KMS-11 (cell line): ENCODE data around the gene PLA2G2C.
"Not testable (repeated sequence)": the region's sequence is repeated elsewhere in the genome, so short reads cannot be mapped to it uniquely, and the experiment has no call there.

ENCODE experiments used
- H2AFZ ChIP-seq: fragments of 200-600 bp; sonication (generic); 2 replicates; pipeline ENCODE4 v1.6.1; 2016; ENCODE audit warnings: antibody characterized with exemption, mixed run types, low read depth
- H3K27ac ChIP-seq: fragments of 200-600 bp; sonication (generic); 2 replicates; pipeline ENCODE4 v1.6.1; 2016; ENCODE audit warnings: mild to moderate bottlenecking, mixed run types
- H3K27me3 ChIP-seq: fragments of 200-600 bp; sonication (generic); 2 replicates; pipeline ENCODE4 v1.6.1; 2017; ENCODE audit warnings: mild to moderate bottlenecking, low read depth, mixed run types, moderate library complexity; ENCODE audit not compliant: insufficient read depth
- H3K36me3 ChIP-seq: fragments of 200-600 bp; sonication (generic); 2 replicates; pipeline ENCODE4 v1.6.1; 2017; ENCODE audit warnings: mild to moderate bottlenecking, mixed run types; ENCODE audit not compliant: insufficient read depth
- H3K4me1 ChIP-seq: fragments of 200-600 bp; sonication (generic); 2 replicates; pipeline ENCODE4 v1.6.1; 2016; ENCODE audit warnings: mild to moderate bottlenecking, low read depth, mixed run types; ENCODE audit not compliant: poor library complexity, severe bottlenecking
- H3K4me2 ChIP-seq: fragments of 200-600 bp; sonication (generic); 2 replicates; pipeline ENCODE4 v1.7.0; 2016; ENCODE audit warnings: mild to moderate bottlenecking, mixed run types
- H3K4me3 ChIP-seq: fragments of 200-600 bp; sonication (generic); IDR thresholded peaks from 2 replicates; pipeline ENCODE4 v1.6.1; 2017; ENCODE audit warnings: low read depth, low read length, mixed read lengths; ENCODE audit not compliant: insufficient read depth
- H3K79me2 ChIP-seq: fragments of 200-600 bp; sonication (generic); 2 replicates; pipeline ENCODE4 v1.6.1; 2016; ENCODE audit warnings: low read depth, mixed run types; ENCODE audit not compliant: insufficient read depth
- H3K9ac ChIP-seq: fragments of 200-600 bp; sonication (generic); 2 replicates; pipeline ENCODE4 v1.6.1; 2016; ENCODE audit warnings: mild to moderate bottlenecking, mixed run types
- H4K20me1 ChIP-seq: fragments of 200-600 bp; sonication (generic); 2 replicates; pipeline ENCODE4 v1.6.1; 2016; ENCODE audit warnings: mild to moderate bottlenecking, mixed run types; ENCODE audit not compliant: insufficient read depth
- CTCF ChIP-seq: fragments of 200-600 bp; sonication (generic); conservative IDR thresholded peaks from 2 replicates; pipeline ENCODE4 v1.6.1; 2017; ENCODE audit warnings: low read depth, mild to moderate bottlenecking, antibody characterized with exemption, low read length, moderate library complexity, mixed read lengths

Gene PLA2G2C

DNA sequence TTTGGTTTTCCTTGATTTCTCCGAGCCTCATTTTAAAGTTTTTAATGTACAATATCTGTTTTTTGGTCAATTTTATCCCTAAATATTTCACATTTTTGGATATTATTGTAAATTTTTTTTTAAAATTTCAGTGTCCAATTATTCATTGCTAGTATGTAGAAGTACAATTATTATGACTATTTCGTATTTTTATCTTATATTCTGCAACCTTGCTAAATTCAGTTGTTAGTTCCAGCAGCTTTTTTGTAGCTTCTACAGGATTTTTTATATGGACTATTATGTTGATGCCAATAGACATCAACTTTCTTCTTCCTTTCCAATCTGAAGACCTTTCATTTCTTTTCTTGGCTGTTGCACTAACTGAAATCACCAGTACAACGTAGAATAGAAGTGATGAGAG, 51.3 kb downstream of the PLA2G2C start:
- no peaks in the 10 kb centered on the region for H3K79me2 ChIP-seq
- peaks cover 7% of the 10 kb centered on the region for H3K27me3 ChIP-seq
- no peak overlapping the region for H3K9ac ChIP-seq
- no peak overlapping the region for H3K27ac ChIP-seq
- no peaks in the 10 kb centered on the region for H3K36me3 ChIP-seq
- no peak for TF ChIP-seq CTCF
- H3K4me3 ChIP-seq, result no peak overlapping the region
- H3K4me2 ChIP-seq, result no peak overlapping the region
- H3K4me1 ChIP-seq, result no peaks in the 10 kb centered on the region
- no peak overlapping the region for H2AFZ ChIP-seq
- H4K20me1 ChIP-seq, result no peaks in the 10 kb centered on the region

- H3K27me3 ChIP-seq, H3K27ac ChIP-seq, H3K79me2 ChIP-seq, H3K9ac ChIP-seq, H4K20me1 ChIP-seq, H3K36me3 ChIP-seq, H3K4me1 ChIP-seq, H3K4me2 ChIP-seq, H2AFZ ChIP-seq, H3K4me3 ChIP-seq: not testable (repeated sequence)
Observed at GRCh38 chr1:20130518-20130917, 55.8 kb downstream of the PLA2G2C start.

GRCh38 chr1:20126806-20127440, 59.4 kb downstream of the PLA2G2C start:
- Histone ChIP-seq H3K79me2 (no peaks in the 10 kb centered on the region), H3K27ac (no peak overlapping the region), H3K27me3 (peaks cover 19% of the 10 kb centered on the region; the same call in 1 of the 2 replicates), H3K9ac (no peak overlapping the region), H4K20me1 (no peaks in the 10 kb centered on the region), H2AFZ (no peak overlapping the region), H3K4me3 (no peak overlapping the region), H3K36me3 (no peaks in the 10 kb centered on the region), H3K4me1 (no peaks in the 10 kb centered on the region), H3K4me2 (no peak overlapping the region)
- TF ChIP-seq CTCF, result no peak

DNA sequence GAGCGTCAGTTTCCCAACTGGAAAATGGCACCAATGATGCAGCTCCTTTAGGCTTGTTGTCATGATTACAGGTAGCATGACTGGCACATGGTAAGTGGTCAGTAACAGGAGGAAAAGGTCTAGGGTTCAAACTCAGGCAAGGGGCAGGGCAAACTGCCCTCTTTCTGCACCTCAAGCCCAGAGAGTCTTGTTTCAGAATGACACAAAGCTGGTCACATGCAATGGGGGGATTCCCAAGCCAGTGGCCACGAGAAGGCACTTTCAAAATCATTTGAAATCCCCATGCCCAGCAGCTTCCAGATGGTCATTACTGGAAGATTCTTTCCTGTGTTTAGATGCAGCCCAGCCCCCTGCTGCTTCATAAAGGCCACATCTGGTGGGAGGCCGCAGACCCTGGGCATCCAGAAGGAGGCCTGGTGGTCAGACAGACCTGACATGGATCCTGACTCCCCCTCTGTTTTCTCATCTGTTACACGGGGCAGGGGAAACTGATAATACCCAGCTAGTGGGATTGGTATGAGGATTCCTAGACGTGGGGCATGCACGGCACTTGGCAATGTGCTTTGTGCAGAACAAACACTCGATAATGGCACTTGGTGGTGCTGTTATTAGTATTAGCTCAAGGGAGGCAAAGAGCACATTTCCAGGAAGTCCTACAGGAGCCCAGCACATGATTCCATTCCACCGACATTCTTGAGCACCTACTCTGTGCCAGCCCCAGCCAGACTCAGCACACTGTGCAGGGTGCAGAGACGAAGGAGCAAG, 60.1 kb downstream of the PLA2G2C start:
- H2AFZ ChIP-seq, result no peak overlapping the region
- H3K27me3 ChIP-seq, result peaks cover 26% of the 10 kb centered on the region; the same call in 1 of the 2 replicates
- no peaks in the 10 kb centered on the region for H4K20me1 ChIP-seq
- no peak overlapping the region for H3K9ac ChIP-seq
- H3K27ac ChIP-seq, result no peak overlapping the region
- no peak overlapping the region for H3K4me3 ChIP-seq
- H3K4me1 ChIP-seq, result no peaks in the 10 kb centered on the region
- no peak overlapping the region for H3K4me2 ChIP-seq
- H3K79me2 ChIP-seq, result no peaks in the 10 kb centered on the region
- no peaks in the 10 kb centered on the region for H3K36me3 ChIP-seq
- no peak for TF ChIP-seq CTCF

GRCh38 chr1:20125100-20125499, 61.2 kb downstream of the PLA2G2C start:
- Histone ChIP-seq H3K4me1 (no peaks in the 10 kb centered on the region), H3K9ac (no peak overlapping the region), H2AFZ (no peak overlapping the region), H3K4me2 (no peak overlapping the region), H3K27ac (no peak overlapping the region), H3K36me3 (no peaks in the 10 kb centered on the region), H4K20me1 (no peaks in the 10 kb centered on the region), H3K79me2 (no peaks in the 10 kb centered on the region), H3K4me3 (no peak overlapping the region), H3K27me3 (peaks cover 32% of the 10 kb centered on the region; the same call in 1 of the 2 replicates)
- TF ChIP-seq CTCF, result no peak
